HEK293 (cell line): ENCODE data around the gene ACTG1.

Experiments used
- ATF2 ChIP-seq: fragments of 450-650 bp; formaldehyde crosslinking; IDR thresholded peaks from 2 replicates; pipeline ENCODE4 v1.5.1; 2016; ENCODE audit warnings: missing biosample characterization, missing genetic modification characterization, low read depth
- CTCF ChIP-seq: fragments of 450-650 bp; formaldehyde crosslinking; IDR thresholded peaks from 2 replicates; pipeline ENCODE4 v1.5.1; 2016; ENCODE audit warnings: missing biosample characterization, missing genetic modification characterization
- GFI1B ChIP-seq: fragments of 450-650 bp; formaldehyde crosslinking; IDR thresholded peaks from 2 replicates; pipeline ENCODE4 v1.5.1; 2016; ENCODE audit warnings: missing biosample characterization, missing genetic modification characterization
- GLIS2 ChIP-seq: fragments of 450-650 bp; formaldehyde crosslinking; IDR thresholded peaks from 2 replicates; pipeline ENCODE4 v1.5.1; 2016; ENCODE audit warnings: missing biosample characterization, missing genetic modification characterization
- HOXC10 ChIP-seq: sonication (generic); formaldehyde crosslinking; IDR thresholded peaks from 2 replicates; pipeline ENCODE4 v1.8.1; 2023; ENCODE audit warnings: mild to moderate bottlenecking, missing genetic modification reagents
- KLF16 ChIP-seq: fragments of 450-650 bp; formaldehyde crosslinking; IDR thresholded peaks from 2 replicates; pipeline ENCODE4 v1.5.1; 2017; ENCODE audit warnings: missing biosample characterization, missing genetic modification characterization
- OSR2 ChIP-seq: fragments of 450-650 bp; formaldehyde crosslinking; IDR thresholded peaks from 2 replicates; pipeline ENCODE4 v1.5.1; 2016; ENCODE audit warnings: missing biosample characterization, missing genetic modification characterization
- PATZ1 ChIP-seq: fragments of 450-650 bp; formaldehyde crosslinking; IDR thresholded peaks from 2 replicates; pipeline ENCODE4 v1.5.1; 2016; ENCODE audit warnings: missing biosample characterization, missing genetic modification characterization
- SALL2 ChIP-seq: fragments of 450-650 bp; formaldehyde crosslinking; IDR thresholded peaks from 2 replicates; pipeline ENCODE4 v1.5.0; 2017; ENCODE audit warnings: missing biosample characterization, mild to moderate bottlenecking, missing genetic modification characterization, borderline replicate concordance
- SETDB1 ChIP-seq: IDR thresholded peaks from one replicate; pipeline ENCODE4 v1.6.1; 2017; ENCODE audit warnings: mild to moderate bottlenecking, low read length, moderate library complexity, mixed read lengths; ENCODE audit not compliant: insufficient read length
- TCF7L2 ChIP-seq: IDR thresholded peaks from 2 replicates; pipeline ENCODE4 v1.6.1; 2011; ENCODE audit warnings: low read depth, mild to moderate bottlenecking, inconsistent platforms, low read length, moderate library complexity, borderline replicate concordance
- ZBTB44 ChIP-seq: fragments of 450-650 bp; IDR thresholded peaks from 2 replicates; pipeline ENCODE4 v1.5.1; 2018; ENCODE audit warnings: missing biosample characterization, mild to moderate bottlenecking, missing genetic modification characterization
- ZBTB8A ChIP-seq: fragments of 450-650 bp; formaldehyde crosslinking; IDR thresholded peaks from 2 replicates; pipeline ENCODE4 v1.5.1; 2016; ENCODE audit warnings: missing biosample characterization, missing genetic modification characterization
- ZIC2 ChIP-seq: fragments of 450-650 bp; formaldehyde crosslinking; IDR thresholded peaks from 2 replicates; pipeline ENCODE4 v1.5.1; 2016; ENCODE audit warnings: missing biosample characterization, missing genetic modification characterization
- ZNF114 ChIP-seq: fragments of 450-650 bp; formaldehyde crosslinking; IDR thresholded peaks from 2 replicates; pipeline ENCODE4 v1.5.0; 2017; ENCODE audit warnings: missing biosample characterization, missing genetic modification characterization
- ZNF16 ChIP-seq: fragments of 450-650 bp; formaldehyde crosslinking; IDR thresholded peaks from 2 replicates; pipeline ENCODE4 v1.5.1; 2016; ENCODE audit warnings: low read depth, missing biosample characterization, missing genetic modification characterization
- ZNF221 ChIP-seq: fragments of 450-650 bp; formaldehyde crosslinking; IDR thresholded peaks from 2 replicates; pipeline ENCODE4 v1.5.1; 2017; ENCODE audit warnings: missing biosample characterization, missing genetic modification characterization, borderline replicate concordance
- ZNF248 ChIP-seq: fragments of 450-650 bp; formaldehyde crosslinking; IDR thresholded peaks from 2 replicates; pipeline ENCODE4 v1.5.1; 2017; ENCODE audit warnings: missing biosample characterization, missing genetic modification characterization
- ZNF280C ChIP-seq: fragments of 450-650 bp; formaldehyde crosslinking; IDR thresholded peaks from 2 replicates; pipeline ENCODE4 v1.5.1; 2016; ENCODE audit warnings: missing biosample characterization, missing genetic modification characterization
- ZNF335 ChIP-seq: fragments of 450-650 bp; formaldehyde crosslinking; conservative IDR thresholded peaks from 2 replicates; pipeline ENCODE4 v1.5.1; 2016; ENCODE audit warnings: missing biosample characterization, missing genetic modification characterization
- ZNF473 ChIP-seq: fragments of 450-650 bp; formaldehyde crosslinking; IDR thresholded peaks from 2 replicates; pipeline ENCODE4 v1.5.1; 2017; ENCODE audit warnings: missing biosample characterization, missing genetic modification characterization
- ZNF544 ChIP-seq: fragments of 450-650 bp; formaldehyde crosslinking; IDR thresholded peaks from 2 replicates; pipeline ENCODE4 v1.5.0; 2017; ENCODE audit warnings: missing biosample characterization, missing genetic modification characterization
- ZNF555 ChIP-seq: fragments of 450-650 bp; formaldehyde crosslinking; conservative IDR thresholded peaks from 2 replicates; pipeline ENCODE4 v1.5.1; 2017; ENCODE audit warnings: missing biosample characterization, mild to moderate bottlenecking, missing genetic modification characterization, inconsistent platforms
- ZNF645 ChIP-seq: fragments of 450-650 bp; formaldehyde crosslinking; IDR thresholded peaks from 2 replicates; pipeline ENCODE4; 2016; ENCODE audit warnings: missing biosample characterization, missing genetic modification characterization
- ZNF76 ChIP-seq: fragments of 450-650 bp; formaldehyde crosslinking; IDR thresholded peaks from 2 replicates; pipeline ENCODE4; 2016; ENCODE audit warnings: low read depth, missing biosample characterization, missing genetic modification characterization, borderline replicate concordance
- ZNF776 ChIP-seq: fragments of 450-650 bp; formaldehyde crosslinking; IDR thresholded peaks from 2 replicates; pipeline ENCODE4 v1.5.0; 2017; ENCODE audit warnings: missing biosample characterization, missing genetic modification characterization, borderline replicate concordance
- ZNF785 ChIP-seq: fragments of 450-650 bp; formaldehyde crosslinking; IDR thresholded peaks from 2 replicates; pipeline ENCODE4 v1.5.1; 2016; ENCODE audit warnings: missing biosample characterization, missing genetic modification characterization
- ZNF830 ChIP-seq: fragments of 450-650 bp; IDR thresholded peaks from 2 replicates; pipeline ENCODE4 v1.5.0; 2018; ENCODE audit warnings: missing biosample characterization, missing genetic modification characterization, low read depth, mild to moderate bottlenecking, moderate library complexity
- ZSCAN23 ChIP-seq: fragments of 450-650 bp; formaldehyde crosslinking; IDR thresholded peaks from 2 replicates; pipeline ENCODE4 v1.5.1; 2016; ENCODE audit warnings: missing biosample characterization, missing genetic modification characterization
- ZXDB ChIP-seq: fragments of 450-650 bp; formaldehyde crosslinking; IDR thresholded peaks from 2 replicates; pipeline ENCODE4 v1.5.1; 2016; ENCODE audit warnings: missing biosample characterization, missing genetic modification characterization

Gene ACTG1

GRCh38 chr17:81512562-81513371 lies at the start of gene ACTG1 (continued):
- 0 out of 2 replicates have a peak, but pooled peaks have one; percentile 30 for TF ChIP-seq ZNF645 (tag by site-specific recombination)
- TF ChIP-seq ZBTB44 (tag by site-specific recombination), result peak; percentile 19; the same call in 1 of the 2 replicates
- no peak for TF ChIP-seq SETDB1
- no peak for TF ChIP-seq ZNF473 (tag by site-specific recombination)
- no peak for TF ChIP-seq ZSCAN23 (tag by site-specific recombination)
- 0 out of 2 replicates have a peak, but pooled peaks have one; percentile 34 for TF ChIP-seq ZNF785 (tag by site-specific recombination)
- TF ChIP-seq ZNF114 (tag by site-specific recombination), result no peak
- TF ChIP-seq ZNF280C, result no peak
- TF ChIP-seq KLF16 (tag by site-specific recombination), result no peak; the same call in 1 of the 2 replicates
- TF ChIP-seq GFI1B (tag by site-specific recombination), result no peak
- peak; percentile 94; the same call in 1 of the 2 replicates for TF ChIP-seq GLIS2 (tag by site-specific recombination)
- TF ChIP-seq ZNF776, result no peak
- TF ChIP-seq ZNF16 (tag by site-specific recombination), result no peak
- no peak for TF ChIP-seq OSR2 (tag by site-specific recombination)
- TF ChIP-seq ZNF544 (tag by site-specific recombination), result no peak
- TF ChIP-seq HOXC10 (CRISPR knock-in tag), result 0 out of 2 replicates have a peak, but pooled peaks have one; percentile 16
- no peak for TF ChIP-seq ZNF830 (tag by site-specific recombination)
- TF ChIP-seq PATZ1 (tag by site-specific recombination), result no peak
- no peak for TF ChIP-seq ZNF555
- TF ChIP-seq ATF2 (tag by site-specific recombination), result no peak
- TF ChIP-seq ZNF76 (tag by site-specific recombination), result peak; percentile 47; the same call in 1 of the 2 replicates
- TF ChIP-seq SALL2 (tag by site-specific recombination), result no peak
- no peak for TF ChIP-seq CTCF
- TF ChIP-seq ZNF221 (tag by site-specific recombination), result no peak
- TF ChIP-seq ZNF248, result no peak
- peak; percentile 96 for TF ChIP-seq ZIC2 (tag by site-specific recombination)
- peak; percentile 95 for TF ChIP-seq ZBTB8A (tag by site-specific recombination)
- TF ChIP-seq ZXDB (tag by site-specific recombination), result no peak; the same call in 1 of the 2 replicates
- TF ChIP-seq ZNF335, result peak; percentile 39
- no peak for TF ChIP-seq TCF7L2
